ENCODE measurements around the gene YAE1.

The YAE1 gene

GRCh38 chr7:39547336-39547735 lies 18.9 kb upstream of the YAE1 start:
- H3K4me1 ChIP-seq (ENCODE audit: insufficient read depth, low read length), result no peaks in the 10 kb centered on the region
- no peaks in the 10 kb centered on the region for H3K79me2 ChIP-seq (ENCODE audit: insufficient read depth, low read length)
- H3K27ac ChIP-seq (ENCODE audit: low read length), result no peak overlapping the region
- H3K9me3 ChIP-seq (ENCODE audit: insufficient read depth, low read length, severe bottlenecking), result peaks cover 7% of the 10 kb centered on the region
- no peak overlapping the region for H3K4me3 ChIP-seq (ENCODE audit: low read depth in 1 of 2, low read length in 2 of 2)
- H3K36me3 ChIP-seq (ENCODE audit: insufficient read depth, low read length), result no peaks in the 10 kb centered on the region
- no peak for TF ChIP-seq EZH2 (IDR thresholded peaks at IDR 0.05; ENCODE audit: borderline replicate concordance, low read depth, low read length, severe bottlenecking)
- no peak for TF ChIP-seq CTCF (IDR thresholded peaks at IDR 0.05; ENCODE audit: borderline replicate concordance, extremely low read depth, low read length, poor library complexity, severe bottlenecking)
- no peaks in the 10 kb centered on the region for H4K20me1 ChIP-seq (ENCODE audit: insufficient read depth, low read length)
- H3K4me2 ChIP-seq (ENCODE audit: insufficient read depth, low read length), result no peak overlapping the region
- ATAC-seq (ENCODE audit: insufficient read depth, low read depth) (no peak), DNase-seq (no peak)
- H3K9ac ChIP-seq (ENCODE audit: low read depth, low read length), result no peak overlapping the region
- no peak overlapping the region for H2AFZ ChIP-seq (ENCODE audit: low read depth, low read length)
- H3K27me3 ChIP-seq (ENCODE audit: insufficient read depth, low read length, poor library complexity), result no peaks in the 10 kb centered on the region

- Histone ChIP-seq H3K4me2 (ENCODE audit: insufficient read depth, low read length) (no peak overlapping the region), H3K9ac (ENCODE audit: low read depth, low read length) (no peak overlapping the region), H4K20me1 (ENCODE audit: insufficient read depth, low read length) (no peaks in the 10 kb centered on the region), H2AFZ (ENCODE audit: low read depth, low read length) (no peak overlapping the region), H3K4me1 (ENCODE audit: insufficient read depth, low read length) (no peaks in the 10 kb centered on the region), H3K36me3 (ENCODE audit: insufficient read depth, low read length) (no peaks in the 10 kb centered on the region), H3K27ac (ENCODE audit: low read length) (no peak overlapping the region), H3K9me3 (ENCODE audit: insufficient read depth, low read length, severe bottlenecking) (peaks cover 7% of the 10 kb centered on the region), H3K4me3 (ENCODE audit: low read depth in 1 of 2, low read length in 2 of 2) (no peak overlapping the region), H3K79me2 (ENCODE audit: insufficient read depth, low read length) (no peaks in the 10 kb centered on the region), H3K27me3 (ENCODE audit: insufficient read depth, low read length, poor library complexity) (no peaks in the 10 kb centered on the region)
- TF ChIP-seq CTCF (IDR thresholded peaks at IDR 0.05; ENCODE audit: borderline replicate concordance, extremely low read depth, low read length, poor library complexity, severe bottlenecking) (no peak), EZH2 (IDR thresholded peaks at IDR 0.05; ENCODE audit: borderline replicate concordance, low read depth, low read length, severe bottlenecking) (no peak)
- DNase-seq (no peak), ATAC-seq (ENCODE audit: insufficient read depth, low read depth) (no peak)
These were observed 15.8 kb upstream of the YAE1 start for GRCh38 chr7:39550411-39550810.

- Histone ChIP-seq H3K9me3 (ENCODE audit: insufficient read depth, low read length, severe bottlenecking) (no peaks in the 10 kb centered on the region), H3K4me1 (ENCODE audit: insufficient read depth, low read length) (no peaks in the 10 kb centered on the region), H3K27me3 (ENCODE audit: insufficient read depth, low read length, poor library complexity) (no peaks in the 10 kb centered on the region), H4K20me1 (ENCODE audit: insufficient read depth, low read length) (no peaks in the 10 kb centered on the region), H3K4me2 (ENCODE audit: insufficient read depth, low read length) (no peak overlapping the region), H3K9ac (ENCODE audit: low read depth, low read length) (no peak overlapping the region), H3K4me3 (ENCODE audit: low read depth in 1 of 2, low read length in 2 of 2) (no peak overlapping the region), H2AFZ (ENCODE audit: low read depth, low read length) (no peak overlapping the region), H3K27ac (ENCODE audit: low read length) (no peak overlapping the region), H3K79me2 (ENCODE audit: insufficient read depth, low read length) (no peaks in the 10 kb centered on the region), H3K36me3 (ENCODE audit: insufficient read depth, low read length) (no peaks in the 10 kb centered on the region)
- ATAC-seq (ENCODE audit: insufficient read depth, low read depth), result no peak
- DNase-seq, result no peak
- TF ChIP-seq CTCF (IDR thresholded peaks at IDR 0.05; ENCODE audit: borderline replicate concordance, extremely low read depth, low read length, poor library complexity, severe bottlenecking) (no peak), EZH2 (IDR thresholded peaks at IDR 0.05; ENCODE audit: borderline replicate concordance, low read depth, low read length, severe bottlenecking) (no peak)
These were observed 12.8 kb upstream of the YAE1 start for GRCh38 chr7:39553436-39553835.

Measured in DND-41 (cell line).